NB4 (cell line): ENCODE measurements around the gene LRRFIP1.

Source experiments
- DNase-seq: peaks from one replicate; pipeline ENCODE4 v3.0.0; 2010; ENCODE audit warnings: low read depth
- H3K4me3 ChIP-seq: one replicate; pipeline ENCODE4 v1.5.1; 2011; ENCODE audit warnings: mild to moderate bottlenecking, low read depth, low read length, moderate library complexity
- CTCF ChIP-seq: IDR thresholded peaks from one replicate; pipeline ENCODE4 v1.5.1; 2012; ENCODE audit warnings: low read depth, low read length
- MAX ChIP-seq: IDR thresholded peaks from 2 replicates; pipeline ENCODE4 v1.6.1; 2011; ENCODE audit warnings: low read depth, low read length
- MYC ChIP-seq: IDR thresholded peaks from 2 replicates; pipeline ENCODE4 v1.6.1; 2011; ENCODE audit warnings: low read depth, low read length
- POLR2A ChIP-seq: IDR thresholded peaks from 2 replicates; pipeline ENCODE4 v1.6.1; 2011; ENCODE audit warnings: mild to moderate bottlenecking; ENCODE audit not compliant: insufficient read length; ENCODE audit errors: extremely low read depth

The LRRFIP1 gene

GRCh38 chr2:237597196-237598145 lies 29.9 kb upstream of the LRRFIP1 start:
- TF ChIP-seq CTCF (no peak), MYC (no peak), MAX (no peak), POLR2A (no peak)
- DNase-seq, result no peak
- H3K4me3 ChIP-seq, result no peak overlapping the region

- TF ChIP-seq POLR2A (no peak), MYC (no peak), MAX (no peak), CTCF (no peak)
- DNase-seq, result no peak
- H3K4me3 ChIP-seq, result no peak overlapping the region
Measured at GRCh38 chr2:237598468-237599208, 28.7 kb upstream of the LRRFIP1 start.

GRCh38 chr2:237599465-237600110 lies 27.8 kb upstream of the LRRFIP1 start:
- H3K4me3 ChIP-seq, result no peak overlapping the region
- TF ChIP-seq MYC (no peak), CTCF (no peak), POLR2A (no peak), MAX (no peak)
- DNase-seq, result no peak

- TF ChIP-seq MYC (no peak), MAX (no peak), POLR2A (no peak), CTCF (no peak)
- no peak overlapping the region for H3K4me3 ChIP-seq
- no peak for DNase-seq
Measured at GRCh38 chr2:237600205-237600846, 27.1 kb upstream of the LRRFIP1 start.

GRCh38 chr2:237601453-237602116 lies 25.8 kb upstream of the LRRFIP1 start:
- no peak for DNase-seq
- H3K4me3 ChIP-seq, result no peak overlapping the region
- no peak for TF ChIP-seq MAX
- no peak for TF ChIP-seq MYC
- TF ChIP-seq POLR2A, result no peak
- no peak for TF ChIP-seq CTCF
